CD4-positive, alpha-beta T cell treated with Interferon alpha-2 for 1 hour (primary cell): ENCODE measurements around the gene IMP4.

Experiments used
- DNase-seq, 2 donors: peaks; one replicate each; pipeline ENCODE4 v3.0.0-alpha.2; 2020 to 2022

Gene IMP4

DNA sequence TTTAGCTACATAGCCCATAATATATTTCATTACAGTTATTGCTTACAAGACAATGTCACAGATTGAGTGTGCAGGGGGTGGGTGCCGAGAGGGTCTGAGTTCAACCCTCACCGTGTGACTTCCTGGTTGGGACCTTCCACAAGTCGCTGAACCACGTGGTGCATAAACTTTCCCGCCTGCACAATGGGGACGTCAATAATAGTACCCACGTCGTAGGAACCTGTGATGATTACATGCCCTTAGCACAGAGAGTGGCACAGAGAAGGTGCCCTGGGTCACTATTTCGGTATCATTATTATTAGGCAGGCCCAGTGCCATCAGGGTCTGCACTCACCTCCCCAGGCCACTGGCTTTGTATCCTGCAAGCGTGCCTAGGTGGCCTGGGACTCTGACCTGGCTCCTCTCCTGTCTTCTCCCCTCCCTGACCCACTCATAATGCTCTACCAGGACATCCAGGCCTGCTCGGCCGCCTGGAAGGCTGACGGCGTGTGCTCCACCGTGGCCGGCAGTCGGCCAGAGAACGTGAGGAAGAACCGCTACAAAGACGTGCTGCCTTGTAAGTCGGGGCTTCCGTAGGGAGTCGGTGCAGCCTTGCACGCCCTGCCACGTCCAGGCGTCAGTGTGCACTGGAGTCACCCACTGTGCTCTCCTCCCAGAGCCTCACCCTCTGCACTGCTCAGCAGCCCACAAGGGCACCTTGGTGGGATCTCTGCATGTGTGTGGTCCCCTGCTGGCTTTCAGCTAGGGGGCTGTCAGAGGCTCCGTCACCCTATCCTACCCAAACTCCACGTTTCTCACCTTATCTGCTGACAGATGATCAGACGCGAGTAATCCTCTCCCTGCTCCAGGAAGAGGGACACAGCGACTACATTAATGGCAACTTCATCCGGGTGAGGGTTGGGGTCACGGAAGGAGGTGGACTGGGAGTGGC is 16.0 kb downstream of the IMP4 start:
- DNase-seq, result no peak

DNA sequence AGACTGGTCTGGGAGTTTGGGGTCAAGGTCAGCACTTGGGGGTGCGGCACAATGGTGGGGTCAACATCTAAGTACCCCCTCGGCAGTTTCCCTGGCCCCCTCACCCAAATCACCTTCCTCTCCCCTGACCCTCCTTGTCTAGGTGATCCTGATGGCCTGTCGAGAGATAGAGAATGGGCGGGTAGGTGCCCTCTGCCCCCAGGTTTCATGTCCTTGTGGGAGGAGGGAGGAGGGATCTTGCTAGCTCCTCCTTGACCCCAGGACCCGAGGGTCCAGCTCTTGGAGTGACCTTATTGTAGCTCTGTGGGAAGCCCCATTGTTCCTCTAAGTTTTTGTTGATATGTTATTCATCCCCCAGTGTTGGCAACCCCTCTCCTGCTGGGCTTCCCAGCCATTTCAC is 16.8 kb downstream of the IMP4 start:
- DNase-seq, result no peak

DNA sequence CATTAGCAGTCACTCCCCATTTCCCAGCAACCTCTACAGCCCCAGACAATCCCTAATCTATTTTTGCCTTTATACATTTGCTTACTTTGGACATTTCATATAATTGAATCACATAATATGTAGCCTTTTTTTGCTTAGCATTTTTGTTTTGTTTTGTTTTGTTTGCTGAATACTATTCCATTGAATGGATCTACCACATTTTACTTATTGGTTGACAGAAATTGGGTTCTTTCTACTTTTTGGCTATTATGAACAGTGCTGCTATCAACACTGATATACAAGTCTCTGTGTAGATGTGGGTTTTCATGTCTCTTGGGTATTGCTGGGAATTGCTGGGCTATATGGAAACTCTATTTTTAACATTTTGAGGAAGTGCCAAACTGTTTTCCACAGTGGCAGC is 20.8 kb downstream of the IMP4 start:
- no peak for DNase-seq

DNA sequence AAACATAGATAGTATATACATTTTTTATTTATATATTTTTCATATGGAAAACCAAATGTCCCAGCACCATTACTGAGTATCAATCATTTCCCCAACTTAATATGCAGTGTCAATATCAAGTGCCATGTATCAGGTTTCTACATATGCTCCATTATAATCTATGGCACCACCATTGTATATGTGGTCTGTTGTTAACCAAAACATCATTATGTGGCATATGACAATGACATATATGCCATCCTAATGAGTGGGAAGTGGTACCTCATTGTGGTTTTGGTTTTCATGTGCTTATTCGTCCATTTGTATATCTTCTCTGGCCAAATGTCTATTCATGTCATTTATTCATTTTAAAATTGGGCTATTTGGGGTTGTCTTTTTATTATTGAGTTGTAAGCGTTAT is 22.4 kb downstream of the IMP4 start:
- no peak for DNase-seq

DNA sequence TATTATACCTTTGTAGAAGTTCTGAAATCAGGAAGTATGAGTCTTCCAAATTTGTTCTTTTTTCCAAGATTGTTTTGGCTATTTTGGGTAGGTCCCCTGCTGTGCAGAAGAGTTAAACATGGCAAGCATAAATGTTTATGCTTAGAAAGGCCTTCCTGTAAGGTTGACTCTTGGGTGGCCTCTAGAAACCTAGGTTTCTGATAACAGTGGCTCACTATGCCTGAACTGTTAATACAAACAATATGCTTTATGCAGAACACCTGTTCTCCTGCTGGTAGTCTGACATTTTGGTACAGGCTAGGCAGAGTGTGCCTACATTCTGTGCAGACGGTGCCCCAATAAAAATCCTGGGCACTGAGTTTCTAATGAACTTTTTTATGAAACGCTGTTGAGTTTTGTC is 23.3 kb downstream of the IMP4 start:
- no peak for DNase-seq

DNA sequence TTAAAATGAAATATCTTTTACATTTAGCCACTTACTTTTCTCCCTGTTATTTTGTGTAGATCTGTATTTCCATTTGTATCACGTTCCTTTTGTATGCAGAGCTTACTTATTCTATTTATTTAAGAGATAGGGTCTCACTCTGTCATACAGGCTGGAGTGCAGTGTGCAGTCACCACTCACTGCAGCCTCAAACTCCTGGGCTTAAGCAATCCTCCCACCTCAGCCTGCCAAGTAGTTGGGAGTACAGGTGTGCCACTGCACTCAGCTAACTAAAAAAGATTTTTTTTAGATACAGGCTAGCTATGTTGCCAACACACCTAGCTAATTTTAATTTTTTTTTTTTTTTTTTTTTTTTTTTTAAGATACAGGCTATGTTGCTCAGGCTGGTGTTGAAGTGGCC is 24.0 kb downstream of the IMP4 start:
- no peak for DNase-seq

DNA sequence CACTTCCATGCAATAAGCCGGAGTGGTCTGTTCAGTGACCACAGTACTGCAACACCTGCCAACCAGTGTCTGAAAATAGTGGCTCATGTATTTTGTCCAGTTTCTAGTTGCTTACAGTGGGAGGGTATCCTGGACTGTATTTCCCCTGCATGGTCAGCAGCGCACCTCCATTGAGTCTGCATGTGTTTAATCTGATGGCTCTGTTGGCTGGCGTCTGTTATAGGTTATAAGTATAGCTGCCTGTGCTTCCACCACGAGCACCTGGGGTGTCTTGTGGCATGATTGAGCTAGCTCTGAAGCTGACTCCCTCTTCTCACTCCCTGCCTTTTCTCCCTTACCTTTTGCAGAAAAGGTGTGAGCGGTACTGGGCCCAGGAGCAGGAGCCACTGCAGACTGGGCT is 26.1 kb downstream of the IMP4 start:
- DNase-seq, result no peak

DNA sequence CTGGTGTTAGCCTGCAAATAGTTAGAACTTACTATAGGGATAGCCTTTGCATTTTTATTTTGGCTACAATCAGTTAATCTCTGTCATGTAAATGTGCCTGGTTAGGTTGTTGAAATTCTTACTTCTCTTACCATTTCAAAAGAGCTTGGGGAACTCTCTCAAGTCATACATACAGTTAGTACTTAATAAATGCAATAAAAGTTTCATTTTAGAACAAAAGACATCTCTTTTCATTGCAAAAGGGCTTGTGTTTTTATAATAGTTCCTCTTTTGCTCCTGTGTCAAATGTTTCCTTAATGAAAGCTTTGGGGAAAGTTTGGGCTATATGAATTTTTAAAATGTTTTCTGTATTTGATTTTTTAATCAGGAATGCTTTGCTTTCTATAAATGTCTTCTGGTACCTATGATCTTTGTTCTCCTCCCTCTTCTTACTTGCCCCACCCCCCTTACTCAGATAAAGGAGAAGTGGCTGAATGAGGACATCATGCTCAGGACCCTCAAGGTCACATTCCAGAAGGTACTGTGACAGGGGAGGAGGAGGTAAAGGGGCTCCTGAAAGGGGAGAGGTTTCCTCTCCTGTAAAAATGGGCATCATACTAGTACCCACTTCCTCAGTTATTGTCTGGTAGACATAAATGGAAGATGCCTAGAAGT is 26.7 kb downstream of the IMP4 start:
- DNase-seq, result no peak

DNA sequence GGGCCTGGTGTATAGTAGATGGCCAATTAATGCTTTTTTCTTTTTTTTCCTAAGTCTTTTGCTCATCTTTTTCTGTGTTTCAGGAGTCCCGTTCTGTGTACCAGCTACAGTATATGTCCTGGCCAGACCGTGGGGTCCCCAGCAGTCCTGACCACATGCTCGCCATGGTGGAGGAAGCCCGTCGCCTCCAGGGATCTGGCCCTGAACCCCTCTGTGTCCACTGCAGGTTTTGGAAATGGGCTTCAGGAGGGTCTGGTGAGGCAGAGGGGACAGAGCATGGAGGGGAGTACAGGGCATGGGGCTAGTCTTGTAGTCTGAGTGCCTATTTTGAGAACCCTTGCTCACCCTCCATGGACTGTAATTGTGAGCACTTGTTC is 27.3 kb downstream of the IMP4 start:
- no peak for DNase-seq

DNA sequence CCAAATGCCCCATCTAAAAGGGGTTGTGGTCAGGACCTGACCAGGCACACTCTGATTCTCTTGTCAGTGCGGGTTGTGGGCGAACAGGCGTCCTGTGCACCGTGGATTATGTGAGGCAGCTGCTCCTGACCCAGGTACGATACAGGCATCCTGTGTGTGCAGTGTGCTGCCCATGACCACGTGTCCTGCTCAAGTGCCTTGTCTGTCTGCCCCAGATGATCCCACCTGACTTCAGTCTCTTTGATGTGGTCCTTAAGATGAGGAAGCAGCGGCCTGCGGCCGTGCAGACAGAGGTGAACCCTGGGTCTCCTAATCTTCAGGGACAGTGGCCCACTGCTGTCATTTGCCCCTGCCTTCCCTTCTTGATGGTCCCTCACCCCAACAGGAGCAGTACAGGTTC is 27.8 kb downstream of the IMP4 start:
- peak in 1 of 2 donors; percentile 66 for DNase-seq

DNA sequence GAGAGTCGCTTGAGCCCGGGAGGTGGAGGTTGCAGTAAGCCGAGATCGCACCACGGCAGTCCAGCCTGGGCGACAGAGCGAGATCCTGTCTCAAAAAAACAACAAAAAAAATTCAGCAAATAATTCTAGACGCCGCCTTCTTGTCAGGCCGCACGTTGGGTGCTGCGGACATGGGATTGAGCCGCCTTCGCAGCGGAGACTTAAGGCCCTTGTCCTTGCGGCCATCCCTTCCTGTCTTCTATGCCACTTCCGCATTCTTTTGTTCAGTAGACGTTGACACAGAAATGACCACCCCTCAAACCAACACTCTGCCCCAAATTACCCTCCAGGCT is 29.0 kb downstream of the IMP4 start:
- no peak for DNase-seq

DNA sequence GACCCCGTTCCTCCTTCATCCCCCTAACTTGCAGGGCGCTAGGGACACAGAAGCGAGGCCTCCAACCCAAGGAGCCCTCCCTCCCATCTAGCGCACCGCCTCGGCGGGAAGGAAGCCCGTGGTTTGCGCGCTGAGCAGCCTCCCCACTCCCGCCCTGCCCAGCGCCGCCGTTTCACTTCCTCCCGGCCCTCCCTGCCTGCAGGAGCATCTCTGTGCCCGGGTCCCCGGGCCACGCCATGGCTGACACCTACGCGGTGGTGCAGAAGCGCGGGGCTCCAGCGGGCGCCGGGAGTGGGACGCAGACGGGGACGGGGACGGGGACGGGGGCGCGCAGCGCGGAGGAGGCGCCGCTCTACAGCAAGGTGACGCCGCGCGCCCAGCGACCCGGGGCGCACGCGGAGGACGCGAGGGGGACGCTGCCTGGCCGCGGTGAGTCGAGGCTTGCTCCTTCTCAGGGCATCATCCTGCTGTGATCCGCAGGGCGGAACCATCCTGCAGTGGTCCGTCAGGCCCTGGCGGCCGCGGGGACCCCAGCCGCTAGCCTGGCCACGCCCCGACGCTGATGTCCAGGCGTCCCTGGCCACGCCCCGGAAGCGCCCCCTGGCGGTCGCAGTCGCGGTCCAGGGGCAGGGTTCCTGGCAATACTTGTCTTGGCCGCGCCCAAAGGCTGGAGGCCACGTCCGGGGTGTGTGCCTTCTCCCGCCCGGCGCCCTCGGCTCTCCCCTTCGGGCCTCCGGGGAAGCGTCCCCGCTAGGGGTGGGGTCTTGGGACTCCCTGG is 29.5 kb downstream of the IMP4 start:
- peak; percentile 66 to 73 for DNase-seq

DNA sequence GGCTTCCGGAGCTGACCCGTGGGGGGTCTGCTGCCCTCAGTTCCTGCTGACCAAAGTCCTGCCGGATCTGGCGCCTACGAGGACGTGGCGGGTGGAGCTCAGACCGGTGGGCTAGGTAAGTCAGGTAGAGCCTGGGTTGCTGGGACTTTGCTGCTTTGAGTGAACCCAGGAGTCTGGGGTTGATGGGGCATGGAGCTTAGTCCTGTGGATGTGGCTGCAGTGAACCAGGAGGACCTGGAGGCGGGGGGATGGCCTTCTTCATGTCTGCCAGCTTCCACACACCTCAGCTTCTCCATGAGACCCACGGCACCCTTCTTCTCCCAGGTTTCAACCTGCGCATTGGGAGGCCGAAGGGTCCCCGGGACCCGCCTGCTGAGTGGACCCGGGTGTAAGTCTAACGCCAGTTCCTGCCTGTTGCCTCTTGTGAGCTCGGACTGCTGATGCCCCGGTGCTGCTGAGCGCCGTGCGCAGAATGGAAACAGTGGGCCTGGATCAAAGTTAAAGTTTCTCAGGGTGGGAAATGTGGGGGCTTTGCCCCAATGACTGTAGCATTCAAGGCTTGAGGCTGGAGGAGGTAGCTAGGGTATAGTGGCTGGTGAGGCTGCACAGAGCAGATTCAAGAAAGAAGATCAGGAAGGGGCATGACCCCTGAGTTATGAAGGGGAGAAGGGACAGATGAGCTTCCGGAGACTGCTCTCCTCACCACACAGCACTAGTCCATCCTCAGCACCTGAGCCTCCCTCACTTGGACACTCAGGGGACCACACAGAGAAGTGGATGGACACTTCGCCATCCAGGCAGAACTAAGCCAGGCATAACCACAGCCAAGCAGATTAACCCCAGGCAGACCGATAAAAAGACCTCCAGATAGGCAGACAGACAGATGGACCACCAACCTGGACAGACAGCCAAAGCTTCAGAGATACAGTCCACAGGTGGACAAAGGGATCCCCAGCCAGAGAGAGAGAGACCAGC is 30.4 kb downstream of the IMP4 start:
- no peak for DNase-seq

DNA sequence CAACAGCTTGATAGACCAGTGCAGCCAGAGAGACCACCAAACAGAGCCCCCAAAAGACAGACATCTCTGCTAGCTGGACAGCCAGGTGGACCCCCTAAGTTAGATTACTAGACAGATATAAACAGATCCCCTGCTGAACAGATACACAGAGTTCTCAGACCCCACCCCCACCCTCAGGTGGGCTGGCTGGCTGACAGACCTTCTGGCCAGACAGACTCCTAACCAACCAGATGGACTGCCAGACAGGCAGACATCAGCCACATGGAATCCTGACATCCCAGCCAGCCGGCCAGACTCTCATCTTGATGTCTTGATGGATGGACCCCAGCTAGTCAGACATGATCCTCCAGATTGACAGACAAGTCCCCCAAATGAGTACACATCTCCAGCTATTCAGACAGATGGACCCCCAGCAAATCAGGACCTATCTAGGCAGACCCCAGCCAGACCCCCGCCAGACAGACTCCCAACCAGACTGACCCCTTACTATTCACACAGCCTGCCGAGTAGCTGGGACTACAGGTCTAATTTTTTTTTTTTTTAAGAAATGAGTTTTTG is 31.2 kb downstream of the IMP4 start:
- no peak for DNase-seq

DNA sequence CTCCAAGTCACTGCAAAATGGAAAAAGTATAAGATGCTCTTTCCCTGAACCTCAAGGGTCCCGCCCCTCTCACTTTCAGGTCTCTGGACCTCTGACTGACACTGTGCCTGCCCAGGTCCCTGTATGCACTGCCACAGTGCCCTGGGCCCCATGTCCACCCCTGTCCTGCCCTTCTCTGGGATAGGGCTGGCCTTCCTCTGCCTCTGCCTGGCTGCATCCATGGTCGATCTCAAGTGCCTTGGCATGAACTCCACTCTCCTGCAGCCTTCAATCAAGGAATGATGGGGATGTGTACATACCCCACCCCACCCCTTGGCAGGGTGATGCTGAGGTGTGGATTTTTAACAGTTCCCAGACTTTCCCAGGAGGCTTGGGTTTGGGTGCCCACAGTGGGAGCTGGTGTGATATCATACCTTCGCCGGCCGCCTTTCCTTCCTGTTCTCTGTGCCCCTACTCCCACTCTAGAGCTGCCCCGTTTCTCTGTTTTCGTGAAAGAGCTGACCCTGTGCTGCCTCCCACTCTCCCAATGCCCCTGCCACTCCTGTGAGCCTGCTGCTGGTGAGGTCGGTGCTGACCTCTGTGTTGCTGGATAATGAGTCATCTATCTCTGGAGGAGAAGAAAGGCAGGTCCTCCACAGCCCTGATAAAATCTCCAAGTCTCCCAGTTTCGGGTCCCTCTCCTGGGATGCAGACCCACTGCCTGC is 32.0 kb downstream of the IMP4 start:
- no peak for DNase-seq

DNA sequence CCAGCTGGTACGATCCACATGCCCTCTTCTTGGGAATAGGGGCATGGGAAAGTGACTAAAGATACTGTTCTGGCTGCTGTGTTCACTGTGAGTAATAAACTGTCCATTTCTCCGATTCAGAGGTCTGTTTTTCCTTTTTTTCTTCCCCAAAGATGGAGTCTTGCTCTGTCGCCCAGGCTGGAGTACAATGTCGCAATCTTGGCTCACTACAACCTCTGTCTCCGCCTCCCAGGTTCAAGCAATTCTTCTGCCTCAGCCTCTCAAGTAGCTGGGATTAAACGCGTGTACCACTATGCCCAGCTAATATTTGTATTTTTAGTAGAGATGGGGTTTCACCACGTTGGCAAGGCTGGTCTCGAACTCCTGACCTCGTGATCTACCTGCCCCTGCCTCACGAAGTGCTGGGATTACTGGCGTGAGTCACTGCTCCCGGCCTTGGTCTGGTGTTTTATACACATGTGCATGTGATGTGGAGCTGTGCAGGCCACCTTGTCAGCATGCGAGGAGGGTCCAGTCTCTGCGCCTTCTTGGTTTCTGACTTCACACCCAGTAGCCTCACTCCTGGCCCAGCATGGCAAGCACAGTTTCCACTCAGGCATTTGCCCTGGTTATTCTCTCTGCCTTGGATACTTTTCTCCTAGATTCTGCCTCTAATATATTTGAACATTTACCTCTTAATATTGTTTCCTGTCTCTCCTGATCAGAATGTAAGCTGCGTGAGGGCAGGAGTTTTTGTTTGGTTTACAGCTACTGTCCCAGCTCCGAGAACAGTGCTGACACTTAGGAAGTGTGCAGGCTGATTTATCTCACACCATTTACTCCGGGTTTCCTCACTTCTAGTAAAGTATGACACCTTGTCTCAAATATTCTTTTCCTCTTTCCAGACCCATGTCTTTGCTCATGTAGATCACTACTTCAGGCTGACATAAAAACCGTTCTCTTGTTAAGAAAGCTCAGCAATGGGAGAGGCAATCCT is 32.9 kb downstream of the IMP4 start:
- DNase-seq, result no peak

DNA sequence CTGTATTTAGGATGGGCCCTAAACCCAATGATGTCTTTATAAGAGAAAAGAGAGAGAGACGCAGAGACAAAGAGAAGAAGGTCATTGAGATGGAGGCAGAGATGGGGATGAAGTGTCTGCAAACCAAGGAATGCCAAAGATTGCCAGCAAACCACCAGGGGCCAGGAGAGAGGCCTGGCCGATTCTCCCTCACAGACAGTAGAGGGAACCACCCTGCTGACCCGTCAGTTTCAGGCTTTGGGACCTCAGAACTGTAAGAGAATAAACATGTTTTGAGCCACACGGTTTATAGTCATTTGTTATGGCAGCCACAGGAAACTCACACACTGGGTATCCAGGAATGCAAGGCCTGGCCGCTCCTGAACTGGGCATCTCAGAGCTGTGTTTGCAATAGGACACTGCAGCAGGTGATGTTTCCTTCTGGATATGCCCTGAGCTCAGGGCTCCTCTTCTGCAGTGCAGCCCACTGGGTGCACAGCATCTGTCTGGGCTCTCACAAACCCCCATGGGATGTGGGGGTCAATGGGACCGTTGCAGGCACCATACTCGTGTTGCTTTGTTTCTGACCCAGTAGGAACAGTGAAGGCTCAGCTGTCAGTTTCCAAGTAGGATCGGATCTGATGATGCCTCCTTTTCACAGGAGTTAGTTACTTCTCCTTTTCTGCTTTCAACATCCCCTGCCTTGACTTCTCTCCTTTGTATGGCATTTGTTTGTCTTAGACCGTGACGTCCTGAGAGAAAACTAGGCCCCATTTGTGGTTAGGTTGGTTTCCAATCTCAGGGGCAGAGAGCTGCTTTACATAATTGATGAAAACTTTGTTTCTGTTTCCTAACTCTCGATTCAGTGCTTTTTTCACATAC is 34.0 kb downstream of the IMP4 start:
- DNase-seq, result no peak

DNA sequence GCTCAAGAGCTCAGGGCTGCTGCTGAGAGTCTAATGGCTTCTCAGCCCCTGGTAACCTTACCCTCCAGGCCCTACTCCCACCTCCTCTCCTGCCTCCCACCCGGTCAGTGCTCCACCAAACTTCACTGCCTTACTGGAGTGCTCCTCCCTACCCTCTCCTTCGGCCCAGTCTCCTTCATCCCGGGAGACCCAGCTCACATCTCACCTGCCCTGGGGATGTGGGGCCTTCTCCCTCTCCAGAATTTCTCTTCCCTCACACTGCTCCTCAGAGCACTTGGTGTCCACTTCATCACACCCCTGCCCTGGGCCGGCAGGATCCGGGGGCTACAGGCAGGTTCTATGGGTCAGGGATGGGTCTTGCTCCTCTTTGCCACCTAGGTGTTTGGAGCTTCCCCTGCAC is 34.8 kb downstream of the IMP4 start:
- DNase-seq, result no peak

DNA sequence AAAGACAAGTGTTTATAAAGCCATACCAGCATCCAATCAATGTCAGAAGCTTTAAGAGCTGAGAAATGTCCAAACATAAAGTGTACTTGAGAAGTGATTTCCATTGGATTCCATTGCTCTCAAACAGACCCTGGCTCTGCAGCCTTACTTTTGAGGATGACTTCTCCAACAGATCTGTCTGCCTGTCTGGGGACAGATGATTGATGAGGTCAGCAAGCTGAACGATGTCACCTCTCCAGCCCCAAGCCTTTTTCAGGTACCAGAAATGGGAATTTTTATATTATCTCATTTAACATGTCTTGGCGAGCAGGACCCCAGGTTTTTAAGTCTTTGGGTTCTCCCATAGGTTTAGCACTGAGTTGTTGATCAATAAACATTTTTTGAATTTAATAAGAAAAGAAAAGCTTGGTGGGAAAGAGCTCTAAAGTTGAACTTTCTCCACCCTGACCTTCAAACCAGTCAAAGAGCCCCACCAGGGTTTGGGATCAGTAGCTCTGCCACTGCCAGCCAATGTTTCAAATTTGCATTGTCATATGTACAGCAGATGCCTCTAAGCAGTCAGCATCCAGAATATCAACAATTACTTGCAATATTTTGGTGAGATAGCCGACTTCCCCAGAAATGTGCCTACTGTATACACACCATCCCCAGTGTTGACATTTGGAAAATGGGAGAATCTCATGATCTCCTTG is 35.7 kb downstream of the IMP4 start:
- DNase-seq, result no peak
